NCI-H187 treated with DMSO at 0.1 percent for 48 hours (cell line): Measurements from ENCODE around the gene HS6ST3.

Experiments
- DNase-seq: peaks from one replicate; lab custom pipeline; 2025; lab: John Stamatoyannopoulos, UW

Gene HS6ST3

DNA sequence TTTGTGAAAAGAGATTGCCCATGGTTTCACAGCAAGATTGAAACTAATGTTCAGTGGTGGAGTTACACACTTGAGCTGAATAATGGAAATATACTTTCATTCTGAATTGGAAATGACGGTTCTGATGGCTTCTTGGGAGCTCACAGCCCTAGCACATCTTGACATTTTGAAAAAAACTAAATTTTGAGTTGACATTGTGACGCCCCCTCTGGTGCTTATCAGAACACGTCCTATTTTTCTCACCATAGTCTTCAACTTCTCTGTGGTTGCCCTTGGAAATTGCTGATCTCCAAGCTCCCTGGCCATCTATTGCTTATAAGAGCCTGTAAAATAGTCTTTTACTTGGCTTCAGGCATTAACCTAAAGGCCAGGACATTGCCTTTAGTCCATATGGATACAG is 702.3 kb downstream of the HS6ST3 start:
- no peak for DNase-seq

DNA sequence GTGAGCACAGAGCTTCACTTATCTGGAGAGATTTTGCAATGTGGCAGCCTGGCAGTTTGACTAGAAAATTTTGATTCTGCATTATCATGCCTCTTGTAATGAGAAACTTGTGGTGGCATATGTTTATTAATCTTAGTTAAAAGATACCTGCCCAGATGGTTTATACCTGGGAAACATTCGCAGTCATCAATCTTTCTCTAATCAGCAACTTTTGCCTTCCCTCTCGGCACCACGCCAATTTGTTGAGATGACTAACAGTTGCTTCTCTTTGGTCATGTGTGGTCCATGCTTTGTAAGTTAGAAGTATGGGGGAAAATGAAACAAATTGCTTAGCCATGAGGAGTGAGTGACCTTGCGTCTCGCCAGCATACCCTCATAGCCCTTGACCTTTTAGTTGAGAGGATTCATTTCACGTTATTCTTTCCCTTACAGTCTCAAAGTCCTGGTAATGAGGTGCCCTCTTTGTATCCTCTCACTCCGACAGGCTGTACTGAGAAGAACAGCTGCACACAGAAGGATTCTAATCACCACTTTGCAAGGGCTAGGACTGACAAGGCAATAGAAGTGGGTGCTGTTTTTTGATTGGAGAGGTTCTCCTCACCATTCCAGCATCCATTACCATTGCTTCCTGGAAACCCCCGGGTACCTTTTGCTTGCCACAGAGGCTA is 703.0 kb downstream of the HS6ST3 start:
- DNase-seq: no peak

DNA sequence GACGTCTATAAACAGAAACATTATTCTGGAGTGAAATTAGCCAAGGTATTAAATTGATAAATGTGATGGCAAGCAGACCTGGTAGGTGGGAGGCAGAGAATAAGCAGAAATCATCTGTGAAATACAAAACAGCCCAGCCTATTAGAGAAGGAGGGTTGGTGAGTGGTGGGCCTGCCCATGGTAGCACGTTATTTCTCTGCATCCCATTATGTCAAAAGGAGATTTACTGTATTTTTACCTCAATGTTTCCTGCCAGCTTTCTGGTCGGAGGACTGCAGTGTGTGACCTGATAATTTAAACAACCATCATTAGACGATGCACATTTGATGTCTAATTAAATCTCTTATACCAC is 703.5 kb downstream of the HS6ST3 start:
- DNase-seq: no peak

DNA sequence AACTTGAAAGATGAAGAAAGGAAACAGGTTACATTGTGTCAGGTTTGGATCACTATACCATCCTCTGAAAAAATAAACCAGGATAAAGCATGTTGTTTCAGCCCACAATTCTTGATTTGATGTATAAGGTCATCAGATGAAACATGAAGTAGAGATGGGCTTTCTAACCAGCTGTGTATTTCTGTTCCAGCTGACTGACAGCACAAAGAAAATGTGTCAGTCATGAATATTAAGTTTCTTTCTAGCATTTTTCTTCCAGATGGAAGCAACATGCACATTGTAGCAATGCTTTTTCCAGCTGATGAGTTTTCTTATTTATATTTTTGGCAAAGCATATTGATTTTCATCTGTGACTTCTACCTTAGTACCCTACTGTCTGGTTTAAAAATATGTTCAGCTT is 704.8 kb downstream of the HS6ST3 start:
- no peak for DNase-seq

DNA sequence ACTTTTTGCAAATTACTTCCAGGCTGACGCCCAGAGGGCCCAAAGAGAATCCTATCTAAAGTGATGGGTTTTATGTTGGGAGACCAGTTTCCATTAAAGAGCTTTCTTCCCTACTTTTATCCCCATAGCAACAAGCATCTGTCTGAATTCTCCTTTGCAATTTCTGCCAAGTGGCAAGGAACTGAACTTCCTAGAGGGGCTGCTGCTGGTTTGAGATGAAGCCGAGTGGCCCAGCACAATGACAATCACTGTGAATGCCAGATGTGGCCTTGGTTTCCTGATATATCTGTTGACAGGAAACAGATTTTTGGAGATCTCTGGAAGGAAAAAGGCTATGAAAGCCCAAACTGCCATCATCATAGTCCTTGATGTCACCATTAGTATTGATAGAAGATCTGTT is 705.8 kb downstream of the HS6ST3 start:
- DNase-seq: no peak

DNA sequence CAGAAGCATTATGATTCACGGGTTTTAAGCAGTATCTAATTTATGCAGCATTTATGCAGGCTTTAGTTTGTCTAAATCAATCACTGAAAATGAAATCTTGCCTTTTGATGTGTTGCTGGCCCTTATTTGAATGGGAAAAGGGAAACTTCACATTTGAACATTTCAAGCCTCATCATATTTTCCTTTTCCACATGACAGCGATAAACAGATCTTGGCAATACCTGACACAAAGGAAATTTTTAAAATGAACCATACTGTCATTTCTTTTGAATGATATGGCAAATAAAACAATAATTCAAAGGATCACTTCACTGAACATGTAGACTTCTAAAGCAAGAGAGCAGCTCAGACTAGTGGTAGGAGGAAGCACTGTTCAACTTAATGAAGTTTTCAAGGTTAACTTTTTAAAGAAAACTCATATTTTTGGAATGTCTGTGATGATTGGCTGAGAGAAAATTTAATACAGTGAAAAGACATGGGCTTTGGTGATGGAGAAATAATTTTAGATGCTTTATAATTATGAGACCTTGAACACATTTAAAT is 706.3 kb downstream of the HS6ST3 start:
- no peak for DNase-seq

DNA sequence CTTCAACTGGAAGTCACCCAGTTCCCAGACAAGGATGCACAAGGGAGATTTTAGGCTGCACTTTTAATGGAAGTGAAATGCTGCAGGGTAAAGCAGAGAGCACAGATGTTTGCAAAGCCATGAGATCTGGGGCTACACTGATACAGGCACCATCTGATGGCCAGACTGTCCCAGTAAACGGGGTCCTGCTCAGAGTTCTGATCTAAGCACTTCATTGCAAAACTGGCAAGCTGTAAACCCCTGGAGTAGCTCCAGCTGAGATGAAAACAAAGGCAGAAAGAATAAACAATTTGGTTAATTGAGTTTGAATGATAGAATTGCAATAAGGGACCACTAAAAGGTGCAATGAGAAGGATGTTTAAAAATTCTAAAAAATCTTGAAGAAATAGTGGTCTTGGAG is 707.2 kb downstream of the HS6ST3 start:
- no peak for DNase-seq

DNA sequence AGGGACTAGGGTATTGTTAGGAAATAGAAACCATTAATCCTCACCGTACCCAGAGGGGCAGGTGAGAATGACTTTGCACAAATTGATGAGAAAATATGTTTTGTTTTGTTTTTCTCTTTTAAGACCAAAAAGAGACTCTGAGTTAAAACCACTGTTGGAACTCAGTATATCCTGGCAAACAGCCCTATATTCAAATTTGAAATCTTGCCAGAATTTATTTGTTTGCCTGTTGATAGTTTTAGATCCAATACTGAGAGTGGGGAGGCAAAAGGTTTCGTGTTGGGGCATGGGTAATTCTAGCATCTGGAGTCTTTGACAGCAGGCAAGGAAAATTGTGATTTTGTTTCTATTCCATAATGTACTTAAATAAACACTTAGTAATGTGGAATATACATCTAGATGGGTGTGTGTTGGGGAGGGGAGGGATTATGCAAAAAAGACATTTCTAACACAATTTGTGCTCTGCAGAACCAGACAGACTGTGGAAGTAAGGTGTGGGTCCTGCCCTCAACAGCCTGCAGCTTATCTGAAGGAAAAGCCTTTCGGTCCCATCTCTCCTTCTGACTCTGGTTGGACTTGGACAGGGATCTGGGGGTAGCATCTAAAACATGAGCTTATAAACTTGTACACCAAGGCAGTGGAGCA is 713.7 kb downstream of the HS6ST3 start:
- no peak for DNase-seq

DNA sequence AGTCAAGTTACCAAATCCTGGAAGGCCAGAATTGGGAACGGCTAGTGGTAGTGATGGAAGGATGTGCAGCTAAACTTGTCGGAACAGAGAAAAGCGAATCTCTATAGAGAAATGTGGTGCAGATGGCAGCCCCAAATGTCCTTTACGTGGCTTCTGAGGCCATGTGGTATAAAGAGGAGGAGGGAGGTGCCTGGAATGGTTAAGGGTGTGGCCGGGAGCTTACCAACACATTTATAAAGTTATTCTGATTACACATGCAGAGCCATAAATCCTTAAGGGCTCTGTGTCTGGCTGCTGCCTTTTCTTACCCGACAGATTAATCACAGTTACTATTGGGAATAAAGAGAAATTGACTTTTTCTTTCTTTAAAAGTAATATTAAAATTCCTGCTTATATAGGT is 714.3 kb downstream of the HS6ST3 start:
- no peak for DNase-seq

DNA sequence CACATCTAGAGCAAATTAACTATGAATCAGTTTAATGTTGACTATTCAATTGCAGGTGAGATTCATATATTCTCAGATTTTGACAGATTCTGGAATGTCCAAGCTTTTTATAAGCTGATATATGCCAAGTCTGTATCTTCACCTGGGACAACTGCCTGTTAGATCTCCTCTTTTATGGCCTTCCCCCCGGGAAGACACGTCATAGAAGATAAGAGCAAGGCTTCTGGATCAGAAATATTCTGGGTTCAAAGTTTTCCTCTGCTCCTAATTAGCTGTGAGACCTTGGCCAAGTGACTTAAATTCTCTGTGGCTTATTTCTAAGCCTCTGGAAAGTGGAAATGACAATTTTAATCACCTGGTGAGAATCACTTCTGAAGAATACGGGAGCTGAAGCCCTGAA is 716.8 kb downstream of the HS6ST3 start:
- no peak for DNase-seq

DNA sequence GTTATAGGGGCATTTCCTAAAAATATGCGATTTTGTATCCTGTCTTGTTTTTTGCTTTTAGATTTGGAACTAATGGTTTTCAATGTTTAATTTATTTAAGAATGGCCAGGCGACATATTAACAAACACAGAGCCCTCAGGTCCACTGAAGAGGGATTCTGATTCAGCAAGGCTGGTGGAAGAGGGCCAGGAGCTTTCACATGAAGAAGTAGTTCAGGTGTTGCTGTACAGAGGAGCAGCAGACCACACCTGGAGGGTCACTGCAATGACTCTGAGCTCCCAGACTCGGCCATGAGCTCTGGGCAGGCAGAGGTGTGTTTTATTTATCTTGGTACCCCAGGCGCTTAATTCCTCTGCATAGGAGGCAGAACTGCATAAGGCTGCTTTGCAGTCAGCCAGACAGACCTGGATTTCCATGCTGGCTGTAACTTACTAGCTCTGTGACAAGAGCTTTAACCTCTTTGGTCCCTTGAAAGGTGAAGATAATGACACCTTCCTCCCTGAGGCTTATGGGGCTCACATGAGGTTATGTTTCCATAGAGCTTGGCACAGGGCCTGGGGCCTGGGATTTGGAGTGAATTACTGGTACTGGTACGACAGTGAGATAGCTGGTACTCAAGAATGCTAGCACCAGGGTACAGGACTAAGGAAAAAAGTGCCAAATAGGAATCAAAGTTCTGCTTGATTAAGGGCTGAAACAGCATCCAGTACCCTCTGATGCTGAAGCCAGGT is 719.6 kb downstream of the HS6ST3 start:
- DNase-seq: no peak

DNA sequence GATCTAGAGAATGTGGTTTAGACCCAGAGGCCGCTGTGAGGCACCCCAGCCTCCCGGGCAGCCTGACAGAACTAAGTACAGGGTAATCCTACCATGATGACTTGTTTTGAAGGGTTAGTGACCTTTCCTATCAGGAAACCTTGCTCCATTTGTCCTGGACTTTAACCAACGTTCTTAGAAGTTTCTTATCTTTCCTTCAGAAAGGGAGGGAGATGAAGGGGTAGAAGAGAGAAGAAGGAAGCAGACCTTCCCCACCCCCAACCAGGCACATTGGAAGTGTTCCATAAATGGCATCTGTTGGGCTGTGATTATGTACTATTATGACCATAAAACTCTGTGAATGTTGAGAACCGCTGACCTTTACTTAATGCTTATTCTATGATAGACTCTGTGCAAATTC is 720.2 kb downstream of the HS6ST3 start:
- no peak for DNase-seq

DNA sequence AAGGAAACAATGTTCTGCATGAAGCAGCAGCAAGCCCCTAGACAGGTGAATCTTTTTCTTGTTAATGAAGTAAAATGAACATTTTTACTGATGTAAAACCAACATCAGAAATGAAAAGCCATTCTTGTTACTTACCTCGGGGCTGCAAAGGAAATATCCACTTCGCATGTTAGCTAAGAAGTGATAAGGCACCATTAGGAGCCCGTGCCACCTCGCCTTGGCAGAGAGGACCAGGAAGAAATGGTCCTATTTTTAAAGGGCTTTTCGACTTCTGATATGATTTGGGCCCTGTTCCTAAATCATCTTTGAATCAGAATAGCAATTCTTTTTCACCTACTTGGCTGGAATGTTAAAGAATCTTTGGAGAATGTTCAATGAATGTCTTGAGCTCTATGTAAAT is 721.1 kb downstream of the HS6ST3 start:
- no peak for DNase-seq

DNA sequence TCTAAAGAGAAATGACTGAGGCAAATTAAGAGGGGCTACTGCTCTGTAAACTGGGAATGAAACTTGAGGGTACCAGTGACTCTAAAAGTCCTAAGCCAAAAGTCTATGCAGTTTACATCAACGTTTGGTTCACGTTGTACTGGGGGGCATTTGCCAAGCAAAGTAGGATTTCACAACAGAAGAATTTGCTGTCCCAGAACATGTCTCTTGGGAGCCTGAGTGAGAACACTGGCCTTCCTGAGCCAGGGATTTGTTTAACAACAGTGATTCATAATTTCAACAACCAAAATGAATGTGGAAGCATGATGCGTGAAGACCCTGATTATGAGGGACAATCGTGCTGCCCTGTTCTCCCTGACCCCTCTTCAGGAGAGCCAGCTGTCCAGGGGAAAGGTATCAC is 726.4 kb downstream of the HS6ST3 start:
- DNase-seq: no peak

DNA sequence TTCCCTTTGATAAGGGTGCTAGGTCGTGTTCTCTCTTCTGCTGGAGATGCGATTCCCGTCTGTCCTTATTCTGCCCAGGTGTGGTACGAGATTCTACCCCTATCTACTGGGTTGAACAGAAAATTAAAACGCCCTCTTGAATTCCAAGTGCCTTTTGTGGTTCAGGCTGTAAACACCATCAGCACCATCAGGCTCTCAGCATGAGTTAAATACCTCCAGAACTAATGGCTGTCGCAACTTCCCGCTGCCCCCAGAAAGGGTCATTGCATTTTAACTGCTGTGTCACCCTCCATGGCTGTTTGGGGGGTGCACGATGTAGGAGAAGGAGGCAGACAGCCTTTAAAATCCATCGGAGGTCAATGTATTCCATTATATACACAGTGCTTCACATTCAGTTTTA is 727.0 kb downstream of the HS6ST3 start:
- peak; percentile 95 for DNase-seq

DNA sequence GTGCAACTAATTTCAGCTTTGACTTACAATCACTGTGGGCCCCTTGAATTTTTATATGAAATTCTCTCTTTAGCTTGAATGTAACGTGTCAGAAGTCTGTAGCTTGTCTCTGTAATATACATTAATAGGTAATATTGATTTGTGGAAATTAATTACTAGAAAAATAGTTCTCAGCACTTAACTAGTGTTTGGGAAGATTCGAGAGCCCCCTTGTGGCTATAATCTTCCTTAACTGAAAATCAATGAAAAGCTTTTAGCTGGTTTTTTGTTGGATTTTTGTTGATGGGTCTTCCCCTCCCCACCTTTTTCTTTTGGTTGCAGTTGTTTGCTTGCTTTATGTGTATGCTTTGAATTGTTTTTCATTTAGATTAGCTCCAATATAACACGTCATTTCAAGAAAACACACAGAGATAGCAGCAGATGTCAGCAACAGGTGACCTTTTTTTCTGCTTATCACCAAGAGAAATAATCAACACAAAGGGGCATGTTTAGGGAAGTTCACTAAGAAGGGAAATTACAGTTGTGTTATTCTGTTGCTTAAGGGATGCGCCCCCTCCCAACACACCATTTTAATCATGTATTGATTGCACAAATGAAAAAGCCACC is 727.5 kb downstream of the HS6ST3 start:
- DNase-seq: no peak

DNA sequence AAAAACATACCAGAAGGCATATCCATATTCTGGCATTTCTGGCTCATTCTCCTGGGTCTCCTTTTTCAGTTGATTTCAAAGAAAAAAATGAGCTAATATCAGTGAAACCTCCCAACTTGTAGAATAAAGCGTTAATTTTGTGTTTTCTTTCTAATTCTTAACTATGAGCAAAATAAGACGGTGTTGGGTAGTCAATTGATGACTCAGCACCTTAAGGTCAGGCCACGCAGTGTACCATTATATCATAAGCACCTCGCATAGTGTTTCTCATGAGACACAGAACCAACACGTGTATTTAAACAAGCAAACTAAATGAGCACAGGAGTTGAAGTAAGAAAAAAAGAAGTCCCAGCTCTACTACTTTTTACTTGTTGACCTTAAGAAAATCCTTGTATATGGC is 729.5 kb downstream of the HS6ST3 start:
- DNase-seq: no peak

DNA sequence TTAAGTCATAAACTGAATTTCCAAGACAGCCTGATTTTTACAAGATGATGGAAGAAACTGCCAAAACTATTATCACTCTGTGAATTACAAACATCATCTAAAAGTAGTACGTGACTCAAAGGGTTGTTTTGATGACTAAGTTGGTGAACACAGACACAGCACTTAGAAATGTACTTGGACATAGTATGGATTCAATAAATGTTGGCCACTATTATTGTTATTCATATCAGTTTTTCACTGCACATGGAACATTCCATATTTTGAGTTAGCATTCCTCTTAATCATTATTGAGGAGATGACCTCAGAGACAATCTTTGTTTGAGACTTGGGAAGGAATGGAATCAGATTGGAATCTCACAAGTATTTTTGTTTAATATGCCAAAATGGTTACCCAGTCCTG is 731.5 kb downstream of the HS6ST3 start:
- no peak for DNase-seq

DNA sequence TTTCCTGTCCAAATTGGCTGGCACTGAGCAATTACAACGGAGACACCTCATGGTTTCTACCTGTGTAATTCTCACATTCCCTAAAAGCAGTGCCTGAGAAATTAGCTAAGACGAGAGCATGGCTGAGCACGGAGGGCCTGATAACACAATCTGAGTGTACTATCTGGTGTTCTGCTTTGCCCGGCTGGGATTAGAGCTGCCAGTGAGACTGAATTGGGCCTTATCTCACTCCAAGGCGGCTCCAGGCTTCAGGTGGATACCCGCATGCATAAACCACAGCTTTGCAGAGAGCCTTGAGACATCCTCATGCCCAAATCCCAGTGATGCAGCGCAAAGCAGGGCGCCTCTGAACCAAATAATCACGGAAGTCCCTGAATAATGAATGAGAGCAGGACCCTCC is 732.1 kb downstream of the HS6ST3 start:
- no peak for DNase-seq

DNA sequence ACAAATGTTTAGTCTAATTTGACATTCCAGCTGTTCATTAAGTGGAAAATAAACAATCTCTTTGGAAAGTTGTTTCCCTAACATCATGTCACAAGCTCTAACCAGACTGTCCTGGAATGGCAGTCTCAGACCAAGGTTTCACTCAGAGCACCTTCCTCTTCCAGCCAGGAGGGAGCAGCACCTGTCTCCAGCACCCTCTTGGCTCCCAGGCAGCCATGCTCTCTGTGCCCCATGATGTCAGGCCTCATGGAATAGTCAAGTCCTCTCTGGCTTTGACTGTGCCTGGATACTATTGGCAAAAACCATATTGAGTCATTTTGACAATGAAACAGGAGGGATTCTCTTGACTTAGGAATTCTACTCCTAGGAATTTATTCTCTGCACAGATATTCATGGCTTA is 733.0 kb downstream of the HS6ST3 start:
- peak; percentile 38 for DNase-seq

DNA sequence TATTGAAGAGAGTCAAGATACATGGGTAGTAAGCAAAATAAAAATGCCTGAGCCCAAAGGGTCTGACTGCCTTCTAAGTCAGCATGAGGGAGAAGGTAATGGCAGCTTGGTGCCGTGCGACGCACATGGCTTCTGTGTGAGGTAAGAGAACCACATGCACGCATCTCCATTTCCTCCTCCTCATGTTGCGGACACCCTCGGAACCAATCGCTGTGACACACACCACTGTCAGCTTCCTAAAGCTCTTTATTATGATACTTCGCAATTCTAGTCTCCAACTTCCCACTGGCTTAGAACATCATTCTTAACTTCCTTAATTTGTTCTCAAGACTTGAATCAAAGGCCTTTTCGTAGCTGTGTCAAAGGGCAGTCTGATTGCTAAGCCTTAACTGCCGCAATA is 734.2 kb downstream of the HS6ST3 start:
- DNase-seq: no peak

DNA sequence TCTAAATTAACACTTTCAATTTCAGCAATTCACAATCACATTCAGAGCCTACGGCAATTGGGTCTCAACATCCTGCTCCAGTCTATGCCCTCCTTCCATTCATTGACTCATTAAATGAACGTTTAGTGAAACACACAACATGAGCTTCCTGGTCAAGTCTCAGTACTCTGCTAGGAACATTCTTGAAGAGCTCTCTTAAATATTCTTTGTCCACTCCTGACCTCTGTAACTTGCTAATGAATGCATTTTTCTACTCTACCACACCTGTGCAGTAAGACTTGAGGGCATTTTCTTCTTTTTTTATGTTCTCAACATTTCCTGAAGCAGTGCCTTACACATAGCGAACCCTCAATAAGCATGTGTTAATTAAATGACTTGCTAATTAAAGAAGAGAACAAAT is 735.7 kb downstream of the HS6ST3 start:
- DNase-seq: no peak

DNA sequence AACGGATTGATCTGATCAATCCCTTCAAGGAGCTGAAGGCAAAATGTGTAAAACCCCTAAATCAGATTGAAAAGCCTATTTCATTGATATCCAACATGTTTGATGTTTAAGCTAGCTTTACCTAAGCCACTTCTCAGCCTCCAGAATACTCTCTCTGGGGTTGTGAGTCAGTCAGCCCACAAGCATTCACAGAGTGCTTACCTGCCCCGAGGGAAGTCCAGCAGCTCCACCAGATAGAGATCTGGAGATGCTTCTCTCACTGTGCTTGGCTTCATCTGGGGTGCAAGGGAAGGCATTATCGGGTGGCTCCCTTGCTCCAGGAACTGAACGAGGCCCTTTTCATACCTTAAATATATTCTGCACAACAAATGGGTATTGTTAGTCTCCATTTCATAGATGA is 744.7 kb downstream of the HS6ST3 start:
- DNase-seq: no peak
